Activated CD4-positive, alpha-beta memory T cell treated with anti-CD3 and anti-CD28 coated beads, Interleukin-2, amount 10 ng/mL, durations not matched to agents 7 days and 5 days (primary cell): ENCODE measurements around the gene ASRGL1. TPM values are rescaled to one million over a fixed set of nuclear protein-coding genes. Genes with fewer than 3 reads are reported as not detected.
A peak's percentile ranks its signal among the peaks of the same experiment; 100 is the strongest.

Source experiments
- CTCF ChIA-PET: fragments of 350-600 bp; sonication (Branson Sonifier 250); formaldehyde crosslinking; loops from one replicate; lab custom pipeline; 2021; ENCODE audit warnings: antibody characterized with exemption, inconsistent platforms; lab: Charles Lee
- POLR2A ChIA-PET: fragments of 350-600 bp; sonication (Branson Sonifier 250); formaldehyde crosslinking; loops from one replicate; lab custom pipeline; 2021; ENCODE audit warnings: antibody characterized with exemption; lab: Charles Lee
- DNase-seq: peaks from one replicate; pipeline ENCODE4 v3.0.0-alpha.2; 2020
- H3K27ac Mint-ChIP-seq: one replicate; pipeline ENCODE4 v1.8.0; 2021; ENCODE audit warnings: mild to moderate bottlenecking, mixed read lengths
- H3K27me3 Mint-ChIP-seq: one replicate; pipeline ENCODE4 v1.8.0; 2021; ENCODE audit warnings: mixed read lengths
- H3K36me3 Mint-ChIP-seq: one replicate; pipeline ENCODE4 v1.8.0; 2021; ENCODE audit warnings: low read depth, mixed read lengths
- H3K4me1 Mint-ChIP-seq: one replicate; pipeline ENCODE4 v1.8.0; 2021; ENCODE audit warnings: mixed read lengths
- H3K4me3 Mint-ChIP-seq: one replicate; pipeline ENCODE4 v1.8.0; 2021; ENCODE audit warnings: mild to moderate bottlenecking, mixed read lengths
- H3K9me3 Mint-ChIP-seq: one replicate; pipeline ENCODE4 v1.8.0; 2021; ENCODE audit warnings: mixed read lengths
- total RNA-seq, 2 experiments: library from RNA; stranded (reverse); gene quantifications; one replicate each; pipeline ENCODE4 v1.2.3, GENCODE V29; 2021

The ASRGL1 gene
- total RNA-seq, 2 experiments from 2014 or later = 6.2 to 6.5 TPM

DNA sequence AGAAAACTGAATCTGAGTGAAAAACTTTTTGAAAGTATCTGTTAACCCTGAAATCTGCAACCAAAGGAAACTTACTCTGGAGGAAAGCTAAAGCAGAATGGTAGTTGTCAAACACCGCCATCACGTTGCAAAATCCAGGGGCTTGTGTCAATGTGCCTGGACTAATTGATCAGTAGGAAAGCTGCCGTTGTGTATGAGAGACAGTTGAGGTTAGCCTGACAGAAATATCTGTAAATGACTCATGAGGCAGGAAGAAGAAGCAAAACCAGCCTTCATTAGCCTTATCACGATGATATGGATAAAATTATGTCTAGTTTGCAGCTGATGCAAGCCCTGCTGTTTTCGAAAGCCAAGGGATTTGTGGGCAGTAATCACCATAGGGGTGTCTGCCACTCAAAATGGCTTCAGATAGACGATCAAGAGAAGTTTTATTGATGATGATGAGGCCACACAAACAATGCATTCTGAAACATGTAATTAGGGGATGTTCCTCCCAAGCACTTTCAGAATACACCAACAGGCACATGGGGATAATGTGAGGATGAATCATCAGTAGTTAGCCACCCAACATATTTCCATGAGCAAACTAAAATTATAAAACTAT is 90.5 kb downstream of the ASRGL1 start:
- POLR2A ChIA-PET = interaction anchor here (0.9 to 6.9 kb wide), 14 partner anchors 8 to 413 kb away, joined by 3 to 99 read pairs (median 6); partner anchors contain the start of genes AHNAK, C11orf98, CSKMT and NXF1
- Mint-ChIP-seq H3K27ac (peak overlapping the region; percentile 91), H3K4me1 (peaks cover 68% of the 10 kb centered on the region), H3K27me3 (peaks cover 1% of the 10 kb centered on the region), H3K4me3 (peak overlapping the region; percentile 41), H3K36me3 (no peaks in the 10 kb centered on the region), H3K9me3 (no peaks in the 10 kb centered on the region)
- CTCF ChIA-PET = interaction anchor here (0.7 to 9.3 kb wide), 10 partner anchors 8 to 184 kb away, joined by 3 to 256 read pairs (median 3); no protein-coding TSS in a partner anchor
- DNase-seq = peak; percentile 48

DNA sequence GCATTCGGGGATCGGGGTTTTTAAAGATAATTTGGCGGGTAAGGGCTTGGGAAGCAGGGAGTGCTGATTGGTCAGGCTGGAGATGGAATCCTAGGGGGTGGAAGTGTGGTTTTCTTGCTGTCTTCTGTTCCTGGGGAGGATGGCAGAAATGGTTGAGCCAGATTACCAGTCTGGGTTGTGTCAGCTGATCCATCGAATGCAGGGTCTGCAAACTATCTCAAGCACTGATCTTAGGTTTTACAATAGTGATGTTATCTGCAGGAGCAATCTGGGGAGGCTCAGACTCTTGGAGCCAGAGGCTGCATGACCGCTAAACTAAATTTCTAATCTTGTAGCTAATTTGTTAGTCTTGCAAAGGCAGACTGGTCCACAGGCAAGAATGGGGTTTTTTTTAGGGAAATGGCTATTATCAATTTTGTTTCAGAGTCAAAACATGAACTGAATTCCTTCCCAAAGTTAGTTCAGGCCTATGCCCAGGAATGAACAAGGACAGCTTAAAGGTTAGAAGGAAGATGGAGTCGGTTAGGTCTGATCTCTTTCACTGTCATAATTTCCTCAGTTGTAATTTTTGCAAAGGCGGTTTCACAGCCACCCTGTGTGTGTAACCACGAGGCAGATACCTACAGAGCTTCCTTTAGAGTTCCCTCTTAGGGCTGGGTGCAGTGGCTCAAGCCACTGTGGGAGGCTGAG is 91.8 kb downstream of the ASRGL1 start:
- no peaks in the 10 kb centered on the region for H3K36me3 Mint-ChIP-seq
- peak overlapping the region; percentile 91 for H3K27ac Mint-ChIP-seq
- H3K4me3 Mint-ChIP-seq = no peak overlapping the region
- ChIA-PET CTCF (interaction anchor here (1.1 to 9.3 kb wide), 8 partner anchors 7 to 183 kb away, joined by 3 to 256 read pairs (median 3); no protein-coding TSS in a partner anchor), POLR2A (interaction anchor here (1.1 to 6.9 kb wide), 5 partner anchors 9 to 412 kb away, joined by 3 to 99 read pairs (median 9); no protein-coding TSS in a partner anchor)
- no peak for DNase-seq
- H3K4me1 Mint-ChIP-seq = peaks cover 71% of the 10 kb centered on the region
- peaks cover 1% of the 10 kb centered on the region for H3K27me3 Mint-ChIP-seq
- H3K9me3 Mint-ChIP-seq = no peaks in the 10 kb centered on the region

DNA sequence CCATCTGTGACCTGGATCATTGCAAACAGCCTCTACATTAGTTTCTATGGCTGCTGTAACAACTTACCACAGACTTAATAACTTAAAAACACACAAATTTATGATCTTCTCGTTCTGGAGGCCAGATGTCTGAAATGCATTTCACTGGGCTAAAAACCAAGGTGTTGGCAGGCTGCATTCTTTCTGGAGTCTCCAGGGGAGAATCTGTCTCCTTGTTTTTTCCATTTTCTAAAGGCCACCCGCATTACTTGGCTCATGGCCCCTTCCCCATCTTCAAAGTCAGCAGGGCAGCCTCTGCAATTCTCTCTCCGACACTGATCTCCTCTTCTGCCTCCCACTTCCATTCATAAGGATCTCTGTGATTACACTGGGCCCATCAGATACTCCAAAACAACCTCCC is 93.2 kb downstream of the ASRGL1 start:
- no peaks in the 10 kb centered on the region for H3K27me3 Mint-ChIP-seq
- POLR2A ChIA-PET = interaction anchor here (6.9 kb wide), 1 partner anchor 112 kb away, joined by 99 read pairs; no protein-coding TSS in a partner anchor
- DNase-seq = no peak
- CTCF ChIA-PET = no interaction called here
- no peaks in the 10 kb centered on the region for H3K9me3 Mint-ChIP-seq
- no peaks in the 10 kb centered on the region for H3K36me3 Mint-ChIP-seq
- H3K27ac Mint-ChIP-seq = peak overlapping the region; percentile 6
- H3K4me1 Mint-ChIP-seq = peaks cover 64% of the 10 kb centered on the region
- H3K4me3 Mint-ChIP-seq = no peak overlapping the region

DNA sequence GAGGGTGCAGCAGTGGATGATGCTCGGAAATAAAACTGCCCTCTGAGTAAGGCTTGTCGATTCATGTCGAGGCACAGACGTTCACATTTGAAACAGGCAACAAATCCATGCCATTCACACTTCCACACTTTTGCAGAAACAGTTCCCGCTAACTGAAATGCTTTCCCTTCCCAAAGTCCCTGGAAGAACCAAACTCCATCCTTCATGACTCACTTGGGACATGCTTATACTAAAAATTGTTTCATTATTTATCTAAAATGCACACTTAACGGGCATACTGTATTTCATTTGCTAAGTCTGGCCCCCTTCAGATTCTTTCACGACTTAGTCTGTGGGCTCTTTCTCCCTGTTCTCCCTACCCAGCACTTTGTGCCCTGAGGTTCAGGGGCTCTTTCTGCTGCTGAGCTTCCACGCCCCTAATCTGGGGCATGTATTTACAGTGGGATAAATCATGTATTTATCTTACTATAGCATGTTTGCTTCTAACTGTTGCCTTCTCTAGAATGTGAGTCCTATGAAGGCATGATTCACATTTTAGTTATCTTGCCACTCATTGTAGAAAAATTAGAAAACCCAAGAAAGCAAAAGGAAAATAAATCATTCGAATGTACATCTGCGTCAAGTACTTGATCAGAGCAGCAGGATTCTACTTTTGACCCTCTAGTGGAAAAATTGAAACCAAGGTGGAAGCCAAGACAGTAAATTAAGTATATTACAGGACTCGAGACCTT is 94.1 kb downstream of the ASRGL1 start:
- ChIA-PET CTCF (no interaction called here), POLR2A (no interaction called here)
- no peak overlapping the region for H3K27ac Mint-ChIP-seq
- no peaks in the 10 kb centered on the region for H3K9me3 Mint-ChIP-seq
- H3K27me3 Mint-ChIP-seq = no peaks in the 10 kb centered on the region
- DNase-seq = no peak
- no peaks in the 10 kb centered on the region for H3K36me3 Mint-ChIP-seq
- H3K4me1 Mint-ChIP-seq = peaks cover 62% of the 10 kb centered on the region
- H3K4me3 Mint-ChIP-seq = no peak overlapping the region

DNA sequence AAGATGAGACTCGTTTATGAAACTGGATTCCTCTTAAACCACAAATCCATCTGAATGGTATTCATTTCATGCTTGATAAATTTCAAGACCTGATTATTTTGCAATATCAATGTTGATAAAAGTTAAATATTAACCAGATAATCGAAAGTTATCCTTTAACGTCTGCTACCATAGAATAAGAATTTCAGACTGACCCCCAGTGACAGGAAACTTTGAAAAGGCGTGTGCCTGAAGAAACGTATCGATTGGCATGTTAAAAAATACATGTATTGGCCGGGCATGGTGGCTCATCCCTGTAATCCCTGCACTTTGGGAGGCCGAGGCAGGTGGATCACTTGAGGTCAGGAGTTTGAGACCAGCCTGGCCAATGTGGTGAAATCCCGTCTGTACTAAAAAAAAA is 95.4 kb downstream of the ASRGL1 start:
- no peaks in the 10 kb centered on the region for H3K36me3 Mint-ChIP-seq
- no peaks in the 10 kb centered on the region for H3K27me3 Mint-ChIP-seq
- no peak for DNase-seq
- H3K27ac Mint-ChIP-seq = no peak overlapping the region
- no peak overlapping the region for H3K4me3 Mint-ChIP-seq
- CTCF ChIA-PET = interaction anchor here (0.7 to 1.0 kb wide), 2 partner anchors 8 to 125 kb away, joined by 3 to 4 read pairs; no protein-coding TSS in a partner anchor
- H3K9me3 Mint-ChIP-seq = no peaks in the 10 kb centered on the region
- POLR2A ChIA-PET = interaction anchor here (0.6 kb wide), 1 partner anchor 30 kb away, joined by 4 read pairs; no protein-coding TSS in a partner anchor
- H3K4me1 Mint-ChIP-seq = peaks cover 51% of the 10 kb centered on the region

DNA sequence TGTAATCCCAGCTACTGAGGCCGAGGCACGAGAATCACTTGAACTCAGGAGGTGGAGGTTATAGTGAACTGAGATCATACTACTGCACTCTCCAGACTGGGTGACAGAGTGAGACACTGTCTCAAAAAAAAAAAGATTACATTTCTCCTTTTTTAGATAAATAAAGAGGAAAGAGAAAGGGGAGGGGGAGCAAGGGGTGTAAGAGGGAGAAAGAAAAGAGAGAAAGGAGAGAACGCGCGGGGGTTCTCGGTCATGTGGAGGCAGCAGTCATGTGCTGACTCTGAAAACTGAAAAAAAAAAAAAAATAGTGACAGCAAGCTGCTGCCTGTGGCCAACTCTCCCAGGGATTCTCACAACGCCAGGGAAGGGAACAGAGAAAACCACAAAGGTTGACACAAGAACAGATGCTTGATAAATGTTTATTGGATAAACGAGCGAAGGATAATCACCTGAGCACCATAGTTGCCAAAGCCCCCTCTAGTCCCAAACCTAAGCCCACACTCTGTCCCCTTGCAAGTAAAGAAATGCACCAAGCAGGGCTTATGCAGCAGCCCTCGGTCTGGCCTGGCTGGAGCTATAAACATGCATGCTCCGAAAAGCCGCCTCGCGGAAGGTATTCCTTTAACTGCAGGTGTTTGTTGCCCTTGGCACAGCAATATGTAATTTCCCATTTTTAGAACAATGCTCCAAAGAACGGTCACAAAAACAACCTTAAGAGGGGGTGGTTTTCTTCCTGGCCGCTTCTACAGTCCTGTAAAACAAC is 96.1 kb downstream of the ASRGL1 start:
- Mint-ChIP-seq H3K27me3 (no peaks in the 10 kb centered on the region), H3K4me3 (no peak overlapping the region), H3K27ac (no peak overlapping the region), H3K9me3 (no peaks in the 10 kb centered on the region), H3K36me3 (no peaks in the 10 kb centered on the region), H3K4me1 (peaks cover 45% of the 10 kb centered on the region)
- DNase-seq = no peak
- CTCF ChIA-PET = interaction anchor here (0.9 to 1.0 kb wide), 2 partner anchors 9 to 12 kb away, joined by 3 to 4 read pairs; no protein-coding TSS in a partner anchor
- POLR2A ChIA-PET = interaction anchor here (0.6 kb wide), 1 partner anchor 30 kb away, joined by 4 read pairs; no protein-coding TSS in a partner anchor

DNA sequence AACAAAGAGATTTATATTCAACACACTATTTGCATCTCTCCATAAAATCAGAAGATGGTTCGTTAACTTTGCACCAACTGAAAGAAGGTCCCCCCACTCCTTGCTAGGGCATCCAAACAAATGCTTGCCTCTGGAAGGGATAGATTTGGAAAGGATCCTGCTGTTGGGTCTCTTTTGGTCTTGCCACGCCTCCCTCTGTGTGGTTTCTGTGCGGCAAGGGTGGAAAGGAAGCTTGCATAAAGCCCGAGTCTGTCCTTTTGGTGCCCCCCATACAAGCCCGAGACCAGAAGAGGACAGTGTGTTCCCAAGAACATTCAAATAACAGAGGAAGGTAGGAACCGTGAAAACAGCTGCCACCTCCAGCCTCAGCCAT is 96.6 kb downstream of the ASRGL1 start:
- Mint-ChIP-seq H3K27me3 (peaks cover 2% of the 10 kb centered on the region), H3K4me3 (no peak overlapping the region), H3K36me3 (no peaks in the 10 kb centered on the region), H3K9me3 (no peaks in the 10 kb centered on the region), H3K4me1 (peaks cover 39% of the 10 kb centered on the region), H3K27ac (no peak overlapping the region)
- CTCF ChIA-PET = interaction anchor here (0.9 to 1.0 kb wide), 2 partner anchors 9 to 11 kb away, joined by 3 to 4 read pairs; no protein-coding TSS in a partner anchor
- DNase-seq = no peak
- POLR2A ChIA-PET = no interaction called here

DNA sequence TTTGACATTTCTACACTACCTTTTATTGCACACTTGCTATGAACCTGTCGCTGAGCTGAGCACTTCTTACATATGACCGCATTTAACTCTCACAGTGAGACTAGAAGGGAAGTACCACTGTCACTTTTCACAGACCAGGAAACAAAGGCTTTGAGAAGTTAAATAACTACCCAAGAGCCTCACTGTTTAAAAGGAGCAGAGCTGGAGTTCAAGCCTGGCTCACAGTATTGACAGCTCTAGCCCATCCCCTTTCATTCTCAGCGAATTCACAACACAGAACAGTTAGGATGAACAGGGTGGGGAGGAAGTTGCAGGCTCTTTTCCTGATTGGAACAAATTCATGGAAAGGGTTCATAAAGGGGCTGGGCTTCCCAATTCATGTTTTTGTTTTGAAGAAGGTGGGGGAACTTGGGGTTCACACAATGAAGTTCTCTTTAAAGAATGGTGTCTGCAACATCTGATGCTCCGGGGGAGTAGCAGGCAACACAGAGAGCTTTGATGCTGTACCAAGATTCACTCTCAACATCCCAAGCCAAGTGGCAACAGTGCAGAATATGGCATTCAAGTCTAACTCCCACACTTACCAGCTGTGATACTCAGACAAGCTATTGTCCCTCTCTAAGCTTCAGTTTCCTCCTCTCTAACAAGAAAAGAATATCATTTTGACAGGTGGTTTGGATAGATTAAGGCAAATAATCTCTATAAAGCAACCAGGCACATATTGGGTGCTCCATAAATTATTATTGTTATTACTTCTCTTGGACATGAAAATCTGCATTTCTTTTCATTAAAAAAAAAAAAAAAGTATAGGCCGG is 98.8 kb downstream of the ASRGL1 start:
- CTCF ChIA-PET = interaction anchor here (0.6 to 3.9 kb wide), 5 partner anchors 8 to 64 kb away, joined by 3 to 18 read pairs (median 4); no protein-coding TSS in a partner anchor
- POLR2A ChIA-PET = interaction anchor here (0.6 to 1.1 kb wide), 6 partner anchors 9 to 155 kb away, joined by 3 read pairs; partner anchors contain the start of gene TUT1
- no peaks in the 10 kb centered on the region for H3K36me3 Mint-ChIP-seq

DNA sequence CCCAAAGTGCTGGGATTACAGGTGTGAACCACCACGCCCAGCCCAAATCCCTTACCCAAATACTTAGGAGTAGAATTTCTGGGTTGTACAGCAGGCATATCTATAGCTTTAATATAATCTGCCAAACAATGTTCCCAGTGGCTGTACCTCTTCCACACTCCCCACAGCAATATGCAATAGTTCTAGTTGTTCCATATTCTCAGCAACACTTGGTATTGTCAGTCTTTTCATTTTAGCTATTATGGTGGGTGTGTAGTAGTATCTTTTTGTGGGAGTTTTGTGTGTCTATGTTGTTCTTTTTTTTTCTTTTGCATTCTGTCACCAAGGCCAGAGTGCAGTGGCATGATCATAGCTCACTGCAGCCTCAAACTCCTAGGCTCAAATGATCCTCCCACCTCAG is 100.4 kb downstream of the ASRGL1 start:
- no peak overlapping the region for H3K27ac Mint-ChIP-seq
- H3K27me3 Mint-ChIP-seq = peaks cover 2% of the 10 kb centered on the region
- H3K4me1 Mint-ChIP-seq = peaks cover 12% of the 10 kb centered on the region
- POLR2A ChIA-PET = interaction anchor here (0.8 to 1.0 kb wide), 3 partner anchors 9 to 35 kb away, joined by 3 to 4 read pairs (median 3); no protein-coding TSS in a partner anchor
- no peaks in the 10 kb centered on the region for H3K36me3 Mint-ChIP-seq
- no peak for DNase-seq
- H3K9me3 Mint-ChIP-seq = no peaks in the 10 kb centered on the region
- CTCF ChIA-PET = interaction anchor here (1.1 to 3.9 kb wide), 2 partner anchors 13 to 23 kb away, joined by 6 to 18 read pairs; no protein-coding TSS in a partner anchor
- H3K4me3 Mint-ChIP-seq = no peak overlapping the region

More for the DNA sequence above, 98.8 kb downstream of the ASRGL1 start:
- no peak for DNase-seq
- no peaks in the 10 kb centered on the region for H3K9me3 Mint-ChIP-seq
- no peak overlapping the region for H3K4me3 Mint-ChIP-seq
- H3K27ac Mint-ChIP-seq = no peak overlapping the region
- H3K4me1 Mint-ChIP-seq = peaks cover 22% of the 10 kb centered on the region
- peaks cover 2% of the 10 kb centered on the region for H3K27me3 Mint-ChIP-seq

DNA sequence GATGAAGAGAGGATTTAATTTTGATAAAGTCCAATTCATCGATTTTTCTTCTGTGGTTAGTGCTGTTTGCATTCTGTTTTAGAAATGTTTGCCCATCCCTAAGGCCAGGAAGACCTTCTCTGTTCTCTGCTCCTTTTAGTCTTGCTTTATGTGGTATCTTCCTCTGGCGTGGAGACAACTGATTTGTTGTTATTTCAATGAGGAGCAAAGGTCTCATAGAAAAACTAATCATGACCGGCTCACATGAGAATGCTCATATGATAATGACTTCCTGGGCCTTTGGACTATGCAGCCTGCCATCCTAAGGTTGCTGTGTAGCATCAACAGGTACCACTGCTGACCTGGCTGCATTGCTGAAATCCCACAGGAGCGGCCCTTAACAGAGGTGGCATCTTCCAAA is 101.4 kb downstream of the ASRGL1 start:
- DNase-seq = no peak
- Mint-ChIP-seq H3K27ac (no peak overlapping the region), H3K4me3 (no peak overlapping the region), H3K9me3 (no peaks in the 10 kb centered on the region), H3K27me3 (peaks cover 2% of the 10 kb centered on the region), H3K36me3 (no peaks in the 10 kb centered on the region), H3K4me1 (peaks cover 10% of the 10 kb centered on the region)
- POLR2A ChIA-PET = no interaction called here
- CTCF ChIA-PET = interaction anchor here (0.7 to 1.7 kb wide), 4 partner anchors 14 to 104 kb away, joined by 4 to 7 read pairs (median 5); no protein-coding TSS in a partner anchor
